Peyer's patch (tissue), 4 donors: ENCODE measurements around the gene DNHD1.

Source experiments
- CTCF ChIP-seq, 6 experiments: fragments of 450-650 bp in 4 of 6; fragments of 200-600 bp in 2 of 6; sonication (generic) in 1 of 6; IDR thresholded peaks; one replicate each; pipeline ENCODE4 v1.5.1; 2017 to 2019; ENCODE audit warnings: antibody characterized with exemption in 6 of 6, mild to moderate bottlenecking in 3 of 6, moderate library complexity in 1 of 6
- POLR2A ChIP-seq, 2 donors: fragments of 450-650 bp; IDR thresholded peaks; one replicate each; pipeline ENCODE4 v1.5.1; 2017; ENCODE audit warnings: antibody characterized with exemption in 2 of 2, mild to moderate bottlenecking in 2 of 2, moderate library complexity in 2 of 2

DNA sequence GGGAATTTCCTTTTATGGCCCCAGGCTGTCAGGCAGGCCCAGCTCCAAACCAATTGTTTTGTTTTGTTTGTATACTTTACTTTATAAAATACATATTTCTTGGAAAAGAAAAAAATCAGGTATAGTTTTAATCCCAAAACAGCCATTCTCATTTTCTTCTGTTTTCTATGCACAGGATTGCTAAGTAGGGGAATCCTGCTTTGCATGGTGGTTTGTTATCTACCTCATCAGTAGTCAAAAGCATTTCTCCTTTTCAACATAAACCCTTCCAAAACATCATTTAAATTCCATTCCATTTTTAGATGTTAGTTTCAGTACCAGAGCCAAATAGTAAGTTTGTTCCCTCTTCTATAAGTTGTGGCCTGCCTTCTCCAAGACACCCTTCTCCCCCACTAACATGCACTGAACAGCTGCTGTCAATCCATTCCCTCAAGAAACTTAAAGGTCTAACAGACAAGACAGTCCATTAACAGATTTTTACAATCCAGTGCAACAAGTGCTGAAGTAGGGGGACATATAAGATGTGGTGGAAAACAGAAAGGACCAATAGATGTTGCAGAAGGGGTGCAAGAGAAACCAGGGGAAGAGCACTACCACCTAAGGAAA is 110.2 kb downstream of the DNHD1 start:
- TF ChIP-seq POLR2A (IDR thresholded peaks at IDR 0.05) (no peak), CTCF (IDR thresholded peaks at IDR 0.05) (no peak)
